ENCODE data around the gene CHST2. TPM values are rescaled to one million over a fixed set of nuclear protein-coding genes. Genes with fewer than 3 reads are reported as not detected.
"Not testable (repeated sequence)": the region's sequence is repeated elsewhere in the genome, so short reads cannot be mapped to it uniquely, and the experiment has no call there.

CHST2 gene, protein sequence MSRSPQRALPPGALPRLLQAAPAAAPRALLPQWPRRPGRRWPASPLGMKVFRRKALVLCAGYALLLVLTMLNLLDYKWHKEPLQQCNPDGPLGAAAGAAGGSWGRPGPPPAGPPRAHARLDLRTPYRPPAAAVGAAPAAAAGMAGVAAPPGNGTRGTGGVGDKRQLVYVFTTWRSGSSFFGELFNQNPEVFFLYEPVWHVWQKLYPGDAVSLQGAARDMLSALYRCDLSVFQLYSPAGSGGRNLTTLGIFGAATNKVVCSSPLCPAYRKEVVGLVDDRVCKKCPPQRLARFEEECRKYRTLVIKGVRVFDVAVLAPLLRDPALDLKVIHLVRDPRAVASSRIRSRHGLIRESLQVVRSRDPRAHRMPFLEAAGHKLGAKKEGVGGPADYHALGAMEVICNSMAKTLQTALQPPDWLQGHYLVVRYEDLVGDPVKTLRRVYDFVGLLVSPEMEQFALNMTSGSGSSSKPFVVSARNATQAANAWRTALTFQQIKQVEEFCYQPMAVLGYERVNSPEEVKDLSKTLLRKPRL
- 2.1 and 2.9 TPM in 2 replicates for total RNA-seq

- FAIRE-seq (no peak), DNase-seq (ENCODE audit: low read depth) (peak; percentile 41)
These were observed at the start of gene CHST2 for GRCh38 chr3:143119009-143119914. CHST2 (plus strand) TSS chr3:143119771; CDS start chr3:143120817, 1,046 bp downstream.

GRCh38 chr3:143070977-143071551 is 48.5 kb upstream of the CHST2 start:
- Histone ChIP-seq H3K27me3 (ENCODE audit: control insufficient read depth, insufficient read depth, low read length) (no peaks in the 10 kb centered on the region), H3K36me3 (ENCODE audit: control insufficient read depth, insufficient read depth, low read length) (no peaks in the 10 kb centered on the region), H3K4me3 (ENCODE audit: low read depth, low read length) (no peak overlapping the region)
- FAIRE-seq (no peak), DNase-seq (ENCODE audit: low read depth) (peak; percentile 81)
- TF ChIP-seq, protein P1, sequence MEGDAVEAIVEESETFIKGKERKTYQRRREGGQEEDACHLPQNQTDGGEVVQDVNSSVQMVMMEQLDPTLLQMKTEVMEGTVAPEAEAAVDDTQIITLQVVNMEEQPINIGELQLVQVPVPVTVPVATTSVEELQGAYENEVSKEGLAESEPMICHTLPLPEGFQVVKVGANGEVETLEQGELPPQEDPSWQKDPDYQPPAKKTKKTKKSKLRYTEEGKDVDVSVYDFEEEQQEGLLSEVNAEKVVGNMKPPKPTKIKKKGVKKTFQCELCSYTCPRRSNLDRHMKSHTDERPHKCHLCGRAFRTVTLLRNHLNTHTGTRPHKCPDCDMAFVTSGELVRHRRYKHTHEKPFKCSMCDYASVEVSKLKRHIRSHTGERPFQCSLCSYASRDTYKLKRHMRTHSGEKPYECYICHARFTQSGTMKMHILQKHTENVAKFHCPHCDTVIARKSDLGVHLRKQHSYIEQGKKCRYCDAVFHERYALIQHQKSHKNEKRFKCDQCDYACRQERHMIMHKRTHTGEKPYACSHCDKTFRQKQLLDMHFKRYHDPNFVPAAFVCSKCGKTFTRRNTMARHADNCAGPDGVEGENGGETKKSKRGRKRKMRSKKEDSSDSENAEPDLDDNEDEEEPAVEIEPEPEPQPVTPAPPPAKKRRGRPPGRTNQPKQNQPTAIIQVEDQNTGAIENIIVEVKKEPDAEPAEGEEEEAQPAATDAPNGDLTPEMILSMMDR (IDR thresholded peaks at IDR 0.05; ENCODE audit: insufficient read depth, low read length, severe bottlenecking), result no peak

More at GRCh38 chr3:143119009-143119914, at the start of gene CHST2:
- TF ChIP-seq, protein P1 (IDR thresholded peaks at IDR 0.05; ENCODE audit: insufficient read depth, low read length, severe bottlenecking), result no peak
- H3K36me3 ChIP-seq (ENCODE audit: control insufficient read depth, insufficient read depth, low read length), result no peaks in the 10 kb centered on the region
- H3K4me3 ChIP-seq (ENCODE audit: low read depth, low read length), result peak within 1 kb of the TSS; percentile 70
- H3K27me3 ChIP-seq (ENCODE audit: control insufficient read depth, insufficient read depth, low read length), result peaks cover 3% of the 10 kb centered on the region

DNA sequence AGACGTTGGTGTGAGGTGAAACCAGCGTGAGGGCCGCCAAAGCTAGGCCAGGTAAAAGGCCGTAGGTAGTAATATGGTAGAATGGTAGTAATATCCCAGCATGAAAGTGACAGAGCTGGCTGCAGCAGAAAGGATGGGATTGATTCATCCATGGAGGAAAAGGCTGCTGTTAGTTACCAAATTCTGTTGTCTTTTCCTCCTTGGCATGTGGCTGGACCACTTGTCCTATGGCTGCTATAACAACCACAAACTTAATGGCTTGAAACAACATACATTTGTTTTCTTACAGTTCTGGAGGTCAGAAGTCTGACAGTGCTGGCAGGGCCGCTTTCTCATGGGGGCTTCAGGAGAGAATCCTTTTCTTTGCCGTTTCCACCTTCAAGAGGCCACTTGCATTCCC is 47.8 kb upstream of the CHST2 start:
- TF ChIP-seq, protein P1 (IDR thresholded peaks at IDR 0.05; ENCODE audit: insufficient read depth, low read length, severe bottlenecking), result no peak
- H3K4me3 ChIP-seq (ENCODE audit: low read depth, low read length), result no peak overlapping the region
- peak; percentile 64 for FAIRE-seq

DNA sequence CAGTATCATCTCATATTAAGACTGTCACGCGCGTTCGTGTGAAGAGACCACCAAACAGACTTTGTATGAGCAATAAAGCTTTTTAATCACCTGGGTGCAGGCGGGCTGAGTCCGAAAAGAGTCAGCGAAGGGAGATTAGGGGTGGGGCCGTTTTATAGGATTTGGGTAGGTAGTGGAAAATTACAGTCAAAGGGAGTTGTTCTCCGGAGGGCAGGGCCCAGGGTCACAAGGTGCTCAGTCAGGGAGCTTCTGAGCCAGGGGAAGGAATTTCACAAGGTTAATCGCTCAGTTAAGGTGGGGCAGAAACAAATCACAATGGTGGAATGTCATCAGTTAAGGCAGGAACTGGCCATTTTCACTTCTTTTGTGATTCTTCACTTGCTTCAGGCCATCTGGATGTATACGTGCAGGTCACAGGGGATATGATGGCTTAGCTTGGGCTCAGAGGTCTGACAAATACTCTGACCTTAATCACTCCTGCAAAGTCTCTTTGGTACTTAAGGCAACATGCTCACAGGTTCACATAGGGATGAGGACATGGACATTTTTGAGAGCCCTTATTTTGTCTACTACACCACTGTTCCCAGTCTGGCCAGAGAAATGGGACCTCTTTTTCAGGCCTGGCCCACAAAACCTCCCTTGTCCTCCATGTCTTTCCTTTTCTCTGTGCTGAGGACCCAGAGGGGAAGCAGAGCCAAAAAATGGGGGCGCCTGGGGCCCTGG is 47.1 kb upstream of the CHST2 start:
- not testable (repeated sequence) for H3K36me3 ChIP-seq (ENCODE audit: control insufficient read depth, insufficient read depth, low read length); DNase-seq (ENCODE audit: low read depth); H3K4me3 ChIP-seq (ENCODE audit: low read depth, low read length); H3K27me3 ChIP-seq (ENCODE audit: control insufficient read depth, insufficient read depth, low read length); FAIRE-seq

More for the DNA sequence above, 47.8 kb upstream of the CHST2 start:
- H3K36me3 ChIP-seq (ENCODE audit: control insufficient read depth, insufficient read depth, low read length), result no peaks in the 10 kb centered on the region
- no peak for DNase-seq (ENCODE audit: low read depth)
- no peaks in the 10 kb centered on the region for H3K27me3 ChIP-seq (ENCODE audit: control insufficient read depth, insufficient read depth, low read length)

DNA sequence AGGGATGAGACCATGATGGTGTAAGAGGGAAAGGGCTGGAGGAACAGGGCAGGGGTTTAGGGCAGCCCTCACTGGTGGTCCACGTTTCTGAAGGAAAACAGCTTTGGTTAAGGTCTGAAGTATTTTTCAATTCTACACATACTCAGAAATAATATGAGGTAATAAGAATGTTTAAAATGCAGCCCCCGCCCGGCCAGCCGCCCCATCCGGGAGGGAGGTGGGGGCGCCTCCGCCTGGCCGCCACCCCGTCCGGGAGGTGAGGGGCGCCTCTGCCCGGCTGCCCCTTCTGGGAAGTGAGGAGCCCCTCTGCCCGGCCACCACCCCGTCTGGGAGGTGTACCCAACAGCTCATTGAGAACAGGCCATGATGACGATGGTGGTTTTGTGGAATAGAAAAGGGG is 46.0 kb upstream of the CHST2 start:
- not testable (repeated sequence) for H3K36me3 ChIP-seq (ENCODE audit: control insufficient read depth, insufficient read depth, low read length); H3K27me3 ChIP-seq (ENCODE audit: control insufficient read depth, insufficient read depth, low read length); H3K4me3 ChIP-seq (ENCODE audit: low read depth, low read length); FAIRE-seq; DNase-seq (ENCODE audit: low read depth)

DNA sequence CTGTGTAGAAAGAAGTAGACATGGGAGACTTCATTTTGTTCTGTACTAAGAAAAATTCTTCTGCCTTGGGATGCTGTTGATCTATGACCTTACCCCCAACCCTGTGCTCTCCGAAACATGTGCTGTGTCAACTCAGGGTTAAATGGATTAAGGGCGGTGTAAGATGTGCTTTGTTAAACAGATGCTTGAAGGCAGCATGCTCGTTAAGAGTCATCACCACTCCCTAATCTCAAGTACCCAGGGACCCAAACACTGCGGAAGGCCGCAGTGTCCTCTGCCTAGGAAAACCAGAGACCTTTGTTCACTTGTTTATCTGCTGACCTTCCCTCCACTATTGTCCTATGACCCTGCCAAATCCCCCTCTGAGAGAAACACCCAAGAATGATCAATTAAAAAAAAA is 45.6 kb upstream of the CHST2 start:
- H3K27me3 ChIP-seq (ENCODE audit: control insufficient read depth, insufficient read depth, low read length); H3K4me3 ChIP-seq (ENCODE audit: low read depth, low read length); FAIRE-seq; DNase-seq (ENCODE audit: low read depth); H3K36me3 ChIP-seq (ENCODE audit: control insufficient read depth, insufficient read depth, low read length): not testable (repeated sequence)

All from bronchial epithelial cell (primary cell).